ENCODE data around the gene RPLP2. TPM values are rescaled to one million over a fixed set of nuclear protein-coding genes. Genes with fewer than 3 reads are reported as not detected.

RPLP2 gene
- total RNA-seq, 1 experiment from 2014 or later: 1,270 TPM

DNA sequence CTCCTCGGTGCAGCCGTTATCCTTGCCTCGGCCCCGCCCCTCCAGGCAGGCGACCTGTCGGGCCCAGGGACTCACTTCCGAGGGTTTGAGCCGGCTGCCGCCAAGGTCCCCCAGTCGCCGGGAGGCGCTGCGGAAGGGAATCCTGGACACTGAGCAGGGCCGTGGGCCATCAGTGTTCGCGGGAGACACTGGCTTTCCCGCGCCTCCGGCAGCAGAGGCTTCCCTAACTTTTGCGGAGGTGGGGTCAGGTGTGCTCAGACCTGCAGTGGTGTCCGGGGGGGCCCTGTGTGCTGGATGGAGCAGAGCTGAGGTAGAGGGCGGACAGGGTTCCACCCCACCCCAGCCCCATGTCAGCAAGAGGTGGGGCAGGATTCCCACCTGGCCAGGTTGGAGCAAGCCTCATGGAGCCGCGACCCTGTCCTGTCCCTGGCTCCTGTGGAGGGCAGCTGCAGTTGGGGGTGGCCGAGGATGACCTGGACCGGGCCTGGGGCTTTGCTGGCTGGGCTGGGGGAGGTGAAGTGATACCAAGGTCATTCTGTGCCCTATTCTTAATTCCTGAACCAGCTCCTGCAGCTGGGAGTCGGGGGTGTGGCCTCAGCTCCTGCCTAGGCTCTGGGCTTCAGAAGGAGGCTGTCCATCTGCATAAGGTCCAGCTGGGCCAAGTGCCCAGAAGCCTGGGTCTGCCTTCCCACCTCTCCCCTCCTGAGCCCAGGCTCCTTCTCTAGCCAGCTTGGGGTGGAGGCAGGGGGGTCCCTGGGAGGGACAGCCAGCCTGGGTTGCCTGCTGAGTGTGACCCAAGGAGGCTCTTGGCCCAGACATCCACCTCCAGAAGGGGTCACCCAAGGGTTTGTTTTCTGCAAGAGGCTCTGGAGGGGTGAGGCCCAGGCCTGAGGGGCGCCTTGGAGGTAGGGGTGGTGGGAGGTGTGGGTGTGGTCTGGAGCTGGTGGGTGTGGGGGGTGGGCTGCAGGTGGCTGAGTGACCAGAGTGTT, 41.3 kb downstream of the RPLP2 start:
- intact Hi-C loops (cut with micrococcal nuclease; ENCODE audit: unreplicated experiment): no loop called here
- Histone ChIP-seq H3K4me3 (no peak overlapping the region), H3K36me3 (ENCODE audit: low read depth) (no peaks in the 10 kb centered on the region), H3K27ac (no peak overlapping the region), H3K9me3 (ENCODE audit: insufficient read depth, low read depth) (no peaks in the 10 kb centered on the region), H3K4me2 (no peak overlapping the region), H3F3A (ENCODE audit: insufficient read depth, low read depth) (0 out of 2 replicates have a peak, but pooled peaks cover 6% of the 10 kb centered on the region), H4K20me1 (ENCODE audit: insufficient read depth) (no peaks in the 10 kb centered on the region), H3K79me2 (ENCODE audit: low read depth) (no peaks in the 10 kb centered on the region), H3K9me2 (ENCODE audit: insufficient read depth) (no peaks in the 10 kb centered on the region), H3K27me3 (ENCODE audit: insufficient read depth, low read depth) (no peaks in the 10 kb centered on the region), H3K4me1 (replicated peaks; ENCODE audit: insufficient read depth) (no peaks in the 10 kb centered on the region), H2AFZ (no peak overlapping the region)
- POLR2A ChIA-PET (ENCODE audit: unreplicated experiment): no interaction called here
- CTCF ChIA-PET: no interaction called here
- TF ChIP-seq, protein P1, sequence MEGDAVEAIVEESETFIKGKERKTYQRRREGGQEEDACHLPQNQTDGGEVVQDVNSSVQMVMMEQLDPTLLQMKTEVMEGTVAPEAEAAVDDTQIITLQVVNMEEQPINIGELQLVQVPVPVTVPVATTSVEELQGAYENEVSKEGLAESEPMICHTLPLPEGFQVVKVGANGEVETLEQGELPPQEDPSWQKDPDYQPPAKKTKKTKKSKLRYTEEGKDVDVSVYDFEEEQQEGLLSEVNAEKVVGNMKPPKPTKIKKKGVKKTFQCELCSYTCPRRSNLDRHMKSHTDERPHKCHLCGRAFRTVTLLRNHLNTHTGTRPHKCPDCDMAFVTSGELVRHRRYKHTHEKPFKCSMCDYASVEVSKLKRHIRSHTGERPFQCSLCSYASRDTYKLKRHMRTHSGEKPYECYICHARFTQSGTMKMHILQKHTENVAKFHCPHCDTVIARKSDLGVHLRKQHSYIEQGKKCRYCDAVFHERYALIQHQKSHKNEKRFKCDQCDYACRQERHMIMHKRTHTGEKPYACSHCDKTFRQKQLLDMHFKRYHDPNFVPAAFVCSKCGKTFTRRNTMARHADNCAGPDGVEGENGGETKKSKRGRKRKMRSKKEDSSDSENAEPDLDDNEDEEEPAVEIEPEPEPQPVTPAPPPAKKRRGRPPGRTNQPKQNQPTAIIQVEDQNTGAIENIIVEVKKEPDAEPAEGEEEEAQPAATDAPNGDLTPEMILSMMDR (conservative IDR thresholded peaks at IDR 0.05): no peak; the same call in 1 of the 2 replicates
- no peak for DNase-seq
- BruUV-seq (replicated peaks): no TSS peak

GRCh38 chr11:852762-853161, 43.0 kb downstream of the RPLP2 start:
- H3K9me2 ChIP-seq (ENCODE audit: insufficient read depth): no peaks in the 10 kb centered on the region
- no peak overlapping the region for H2AFZ ChIP-seq
- H3K27ac ChIP-seq: no peak overlapping the region
- H4K20me1 ChIP-seq (ENCODE audit: insufficient read depth): no peaks in the 10 kb centered on the region
- H3K9me3 ChIP-seq (ENCODE audit: insufficient read depth, low read depth): no peaks in the 10 kb centered on the region
- no peak overlapping the region for H3K4me3 ChIP-seq
- BruUV-seq (replicated peaks): no TSS peak
- CTCF ChIA-PET: no interaction called here
- H3K27me3 ChIP-seq (ENCODE audit: insufficient read depth, low read depth): no peaks in the 10 kb centered on the region
- H3K36me3 ChIP-seq (ENCODE audit: low read depth): no peaks in the 10 kb centered on the region
- intact Hi-C loops (cut with micrococcal nuclease; ENCODE audit: unreplicated experiment): no loop called here
- no peaks in the 10 kb centered on the region for H3F3A ChIP-seq (ENCODE audit: insufficient read depth, low read depth)
- H3K79me2 ChIP-seq (ENCODE audit: low read depth): no peaks in the 10 kb centered on the region
- no peak for DNase-seq
- H3K4me2 ChIP-seq: no peak overlapping the region
- TF ChIP-seq, protein P1 (conservative IDR thresholded peaks at IDR 0.05): no peak
- no peak for TF ChIP-seq EZH2 (IDR thresholded peaks at IDR 0.05; ENCODE audit: low read depth)
- no peaks in the 10 kb centered on the region for H3K4me1 ChIP-seq (replicated peaks; ENCODE audit: insufficient read depth)
- POLR2A ChIA-PET (ENCODE audit: unreplicated experiment): no interaction called here

GRCh38 chr11:853682-854448, 44.1 kb downstream of the RPLP2 start:
- no peak for DNase-seq
- BruUV-seq (replicated peaks): no TSS peak
- Histone ChIP-seq H3K4me2 (no peak overlapping the region), H3K4me3 (no peak overlapping the region), H3K27me3 (ENCODE audit: insufficient read depth, low read depth) (no peaks in the 10 kb centered on the region), H3K27ac (no peak overlapping the region), H3F3A (ENCODE audit: insufficient read depth, low read depth) (no peaks in the 10 kb centered on the region), H3K9me3 (ENCODE audit: insufficient read depth, low read depth) (no peaks in the 10 kb centered on the region), H3K9me2 (ENCODE audit: insufficient read depth) (no peaks in the 10 kb centered on the region), H2AFZ (no peak overlapping the region), H3K36me3 (ENCODE audit: low read depth) (no peaks in the 10 kb centered on the region), H3K4me1 (replicated peaks; ENCODE audit: insufficient read depth) (no peaks in the 10 kb centered on the region), H3K79me2 (ENCODE audit: low read depth) (no peaks in the 10 kb centered on the region), H4K20me1 (ENCODE audit: insufficient read depth) (no peaks in the 10 kb centered on the region)
- ChIA-PET POLR2A (ENCODE audit: unreplicated experiment) (no interaction called here), CTCF (no interaction called here)
- intact Hi-C loops (cut with micrococcal nuclease; ENCODE audit: unreplicated experiment): no loop called here
- TF ChIP-seq, protein P1 (conservative IDR thresholded peaks at IDR 0.05): no peak
